Liver (tissue), 3 donors: Measurements from ENCODE around the gene TCF7L1.

ENCODE experiments used
- HNF4G ChIP-seq: IDR thresholded peaks from 2 replicates; pipeline ENCODE4 v1.6.1; 2016; ENCODE audit warnings: antibody characterized with exemption
- TAF1 ChIP-seq: conservative IDR thresholded peaks from 2 replicates; pipeline ENCODE4 v1.6.1; 2016; ENCODE audit warnings: antibody characterized with exemption, mild to moderate bottlenecking
- YY1 ChIP-seq: IDR thresholded peaks from 2 replicates; pipeline ENCODE4 v1.6.1; 2016; ENCODE audit warnings: antibody characterized with exemption, mild to moderate bottlenecking
- TF ChIP-seq, protein P1 (sequence below): IDR thresholded peaks from 2 replicates; pipeline ENCODE4 v1.6.1; 2016; ENCODE audit warnings: antibody characterized with exemption
- TF ChIP-seq, protein P2 (sequence below): IDR thresholded peaks from 2 replicates; pipeline ENCODE4 v1.6.1; 2016; ENCODE audit warnings: antibody characterized with exemption
- TF ChIP-seq, protein P3 (sequence below): fragments of 150-350 bp; IDR thresholded peaks from 2 replicates; pipeline ENCODE4 v1.5.1; 2017; ENCODE audit warnings: improper control_type of control experiment, low read depth, low read length; ENCODE audit not compliant: missing input control
- donor health status: healthy.
- donor health status: healthy.

DNA sequence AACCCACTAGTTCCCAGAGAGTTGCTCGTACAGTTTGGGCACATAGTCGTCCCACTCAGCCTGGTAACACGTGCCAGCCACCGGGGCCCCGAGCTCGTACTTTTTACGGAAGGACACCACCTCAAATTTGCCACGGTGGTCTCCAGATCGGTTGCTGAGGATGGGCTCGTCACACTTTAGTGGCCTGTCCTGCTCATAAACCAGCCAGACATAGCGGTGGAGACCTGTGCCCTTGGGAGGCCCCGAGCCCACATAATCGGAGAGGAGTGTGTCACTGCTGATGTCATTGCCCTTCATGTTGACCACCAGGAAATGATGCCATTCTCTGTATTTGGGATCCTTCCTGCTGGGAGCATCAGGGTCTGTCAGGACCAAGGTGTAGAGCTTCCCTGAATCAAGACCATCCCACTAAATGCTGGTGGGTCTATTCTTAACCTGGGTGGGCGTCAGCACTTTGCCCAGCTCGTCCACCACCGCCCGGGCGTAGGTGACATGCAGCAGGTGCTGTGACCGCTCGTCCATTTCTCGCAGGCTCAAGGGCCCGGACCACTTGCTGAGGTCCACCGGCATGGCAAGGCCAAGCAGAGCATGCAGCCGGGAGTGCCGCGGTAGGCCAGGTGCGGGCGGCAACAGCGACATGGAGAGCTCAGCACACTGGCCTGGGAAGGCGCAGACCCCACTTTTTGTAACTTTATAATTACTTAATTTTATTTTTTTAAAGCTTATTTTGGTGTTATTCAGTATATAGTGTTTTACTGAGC lies 208.3 kb downstream of the TCF7L1 start:
- TF ChIP-seq, protein P1, sequence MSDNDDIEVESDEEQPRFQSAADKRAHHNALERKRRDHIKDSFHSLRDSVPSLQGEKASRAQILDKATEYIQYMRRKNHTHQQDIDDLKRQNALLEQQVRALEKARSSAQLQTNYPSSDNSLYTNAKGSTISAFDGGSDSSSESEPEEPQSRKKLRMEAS = no peak
- TF ChIP-seq, protein P2, sequence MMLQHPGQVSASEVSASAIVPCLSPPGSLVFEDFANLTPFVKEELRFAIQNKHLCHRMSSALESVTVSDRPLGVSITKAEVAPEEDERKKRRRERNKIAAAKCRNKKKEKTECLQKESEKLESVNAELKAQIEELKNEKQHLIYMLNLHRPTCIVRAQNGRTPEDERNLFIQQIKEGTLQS = no peak
- no peak for TF ChIP-seq TAF1
- TF ChIP-seq, protein P3, sequence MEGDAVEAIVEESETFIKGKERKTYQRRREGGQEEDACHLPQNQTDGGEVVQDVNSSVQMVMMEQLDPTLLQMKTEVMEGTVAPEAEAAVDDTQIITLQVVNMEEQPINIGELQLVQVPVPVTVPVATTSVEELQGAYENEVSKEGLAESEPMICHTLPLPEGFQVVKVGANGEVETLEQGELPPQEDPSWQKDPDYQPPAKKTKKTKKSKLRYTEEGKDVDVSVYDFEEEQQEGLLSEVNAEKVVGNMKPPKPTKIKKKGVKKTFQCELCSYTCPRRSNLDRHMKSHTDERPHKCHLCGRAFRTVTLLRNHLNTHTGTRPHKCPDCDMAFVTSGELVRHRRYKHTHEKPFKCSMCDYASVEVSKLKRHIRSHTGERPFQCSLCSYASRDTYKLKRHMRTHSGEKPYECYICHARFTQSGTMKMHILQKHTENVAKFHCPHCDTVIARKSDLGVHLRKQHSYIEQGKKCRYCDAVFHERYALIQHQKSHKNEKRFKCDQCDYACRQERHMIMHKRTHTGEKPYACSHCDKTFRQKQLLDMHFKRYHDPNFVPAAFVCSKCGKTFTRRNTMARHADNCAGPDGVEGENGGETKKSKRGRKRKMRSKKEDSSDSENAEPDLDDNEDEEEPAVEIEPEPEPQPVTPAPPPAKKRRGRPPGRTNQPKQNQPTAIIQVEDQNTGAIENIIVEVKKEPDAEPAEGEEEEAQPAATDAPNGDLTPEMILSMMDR = no peak
- TF ChIP-seq YY1 = no peak
- no peak for TF ChIP-seq HNF4G
